Measurements from ENCODE around the gene PRELID1.

DNA sequence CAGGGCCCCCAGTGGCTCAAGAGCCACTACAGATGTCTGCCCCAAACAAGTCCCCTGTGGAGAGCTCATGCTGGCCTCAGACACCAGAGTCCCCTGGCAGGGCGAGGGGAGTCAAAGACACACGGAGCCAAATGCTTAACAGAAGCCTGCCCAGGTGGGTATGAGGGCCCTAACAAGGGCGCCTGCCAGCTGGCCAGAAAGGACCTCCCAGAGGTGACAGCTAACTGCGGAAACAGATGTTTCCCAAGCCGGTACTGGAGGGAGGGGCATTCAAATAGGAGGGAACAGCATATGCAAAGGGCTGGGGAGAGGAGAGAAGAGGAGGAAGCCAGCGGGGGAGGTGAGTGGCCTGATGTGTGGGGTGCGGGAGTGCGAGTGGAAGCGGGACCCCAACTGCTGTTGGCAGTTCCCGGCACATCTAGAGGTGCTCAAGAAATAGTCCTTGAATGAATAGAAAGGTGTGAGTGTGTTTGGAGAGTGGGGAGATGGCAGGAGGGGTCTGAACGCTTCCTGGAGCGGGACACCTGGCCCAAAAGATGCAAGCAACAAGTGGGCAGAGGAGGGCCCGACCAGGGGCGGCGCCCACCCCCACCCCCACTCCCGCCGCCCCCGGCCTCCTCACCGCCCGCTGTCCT is 7.3 kb downstream of the PRELID1 start:
- TF ChIP-seq, protein P1, sequence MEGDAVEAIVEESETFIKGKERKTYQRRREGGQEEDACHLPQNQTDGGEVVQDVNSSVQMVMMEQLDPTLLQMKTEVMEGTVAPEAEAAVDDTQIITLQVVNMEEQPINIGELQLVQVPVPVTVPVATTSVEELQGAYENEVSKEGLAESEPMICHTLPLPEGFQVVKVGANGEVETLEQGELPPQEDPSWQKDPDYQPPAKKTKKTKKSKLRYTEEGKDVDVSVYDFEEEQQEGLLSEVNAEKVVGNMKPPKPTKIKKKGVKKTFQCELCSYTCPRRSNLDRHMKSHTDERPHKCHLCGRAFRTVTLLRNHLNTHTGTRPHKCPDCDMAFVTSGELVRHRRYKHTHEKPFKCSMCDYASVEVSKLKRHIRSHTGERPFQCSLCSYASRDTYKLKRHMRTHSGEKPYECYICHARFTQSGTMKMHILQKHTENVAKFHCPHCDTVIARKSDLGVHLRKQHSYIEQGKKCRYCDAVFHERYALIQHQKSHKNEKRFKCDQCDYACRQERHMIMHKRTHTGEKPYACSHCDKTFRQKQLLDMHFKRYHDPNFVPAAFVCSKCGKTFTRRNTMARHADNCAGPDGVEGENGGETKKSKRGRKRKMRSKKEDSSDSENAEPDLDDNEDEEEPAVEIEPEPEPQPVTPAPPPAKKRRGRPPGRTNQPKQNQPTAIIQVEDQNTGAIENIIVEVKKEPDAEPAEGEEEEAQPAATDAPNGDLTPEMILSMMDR (IDR thresholded peaks at IDR 0.05), result no peak
- TF ChIP-seq TCF7L2 (IDR thresholded peaks at IDR 0.05; ENCODE audit: low read depth, low read length), result no peak
- no peak for TF ChIP-seq POLR2AphosphoS5 (IDR thresholded peaks at IDR 0.05; ENCODE audit: low read depth, low read length)

All from Panc1 (cell line).